HepG2 (cell line): Measurements from ENCODE around the gene TACC2. TPM values are rescaled to one million over a fixed set of nuclear protein-coding genes. Genes with fewer than 3 reads are reported as not detected.
A peak's percentile ranks its signal among the peaks of the same experiment; 100 is the strongest.

Source experiments
- FOSL1 ChIP-seq: sonication (generic); formaldehyde crosslinking; IDR thresholded peaks from 2 replicates; pipeline ENCODE4 v1.9.0; 2021; ENCODE audit warnings: missing genetic modification reagents, borderline replicate concordance
- FOXO1 ChIP-seq: sonication (generic); formaldehyde crosslinking; IDR thresholded peaks from 2 replicates; pipeline ENCODE4 v1.4.0; 2020; ENCODE audit warnings: missing genetic modification reagents
- GTF2F1 ChIP-seq: fragments of 150-350 bp; IDR thresholded peaks from 2 replicates; pipeline ENCODE4 v1.6.1; 2014; ENCODE audit warnings: low read length
- IKZF1 ChIP-seq: fragments of 450-650 bp; IDR thresholded peaks from 2 replicates; pipeline ENCODE4 v1.7.1; 2016
- IRF2 ChIP-seq: IDR thresholded peaks from 2 replicates; pipeline ENCODE4 v1.6.1; 2018; ENCODE audit warnings: missing genetic modification reagents, missing compliant biosample characterization
- MAFF ChIP-seq: IDR thresholded peaks from 2 replicates; pipeline ENCODE4 v1.6.1; 2011; ENCODE audit warnings: low read depth, low read length, improper control_type of control experiment
- MAFG ChIP-seq: sonication (generic); formaldehyde crosslinking; IDR thresholded peaks from 2 replicates; pipeline ENCODE4 v1.5.1; 2020; ENCODE audit warnings: mild to moderate bottlenecking, missing genetic modification reagents
- SALL1 ChIP-seq: sonication (generic); formaldehyde crosslinking; IDR thresholded peaks from 2 replicates; pipeline ENCODE4 v1.8.0; 2022; ENCODE audit warnings: mild to moderate bottlenecking, missing genetic modification reagents
- SMARCC2 ChIP-seq: fragments of 450-650 bp; IDR thresholded peaks from 2 replicates; pipeline ENCODE4 v1.6.1; 2017; ENCODE audit warnings: antibody characterized with exemption, mild to moderate bottlenecking
- TAF1 ChIP-seq: sonication (generic); formaldehyde crosslinking; IDR thresholded peaks from 2 replicates; pipeline ENCODE4 v1.4.0; 2020; ENCODE audit warnings: missing genetic modification reagents
- ZNF674 ChIP-seq: sonication (generic); formaldehyde crosslinking; IDR thresholded peaks from 2 replicates; pipeline ENCODE4 v1.5.0; 2020; ENCODE audit warnings: low read depth, mild to moderate bottlenecking, missing genetic modification reagents
- ZNF766 ChIP-seq: sonication (generic); formaldehyde crosslinking; IDR thresholded peaks from 2 replicates; pipeline ENCODE4 v1.5.0; 2020; ENCODE audit warnings: missing genetic modification reagents, borderline replicate concordance
- ZNF772 ChIP-seq: sonication (generic); formaldehyde crosslinking; IDR thresholded peaks from 2 replicates; pipeline ENCODE4 v1.5.0; 2020; ENCODE audit warnings: mild to moderate bottlenecking, missing genetic modification reagents
- polyA plus RNA-seq, 8 experiments: library from polyadenylated mRNA; depleted of rRNA in 3 of 8; stranded (reverse) in 7 of 8; unstranded in 1 of 8; fragments of >200 nt; fragmentation: Illumina TruSeq in 4 of 8; extraction: Trizol in 4 of 8; gene quantifications; 2 replicates each; pipeline versions ENCODE4 v1.2.1 to v1.2.3, GENCODE V29; 2011 to 2016; ENCODE audit warnings: low read depth in 4 of 8, missing spikeins in 1 of 8, mixed read lengths in 1 of 8; ENCODE audit not compliant: insufficient read depth in 1 of 8
- total RNA-seq, 5 experiments: library from RNA; depleted of rRNA; stranded (reverse); fragments of >200 nt; fragmentation: Illumina TruSeq; extraction: Trizol; gene quantifications; 2 replicates each; pipeline ENCODE4 v1.2.3, GENCODE V29; 2016; ENCODE audit warnings: low read depth in 1 of 5
- TF ChIP-seq, protein P1 (sequence below): IDR thresholded peaks from 2 replicates; pipeline ENCODE4 v1.4.0; 2020; ENCODE audit warnings: mild to moderate bottlenecking, missing genetic modification reagents
- TF ChIP-seq, protein P2 (sequence below): sonication (generic); formaldehyde crosslinking; IDR thresholded peaks from 2 replicates; pipeline ENCODE4 v1.4.0; 2020; ENCODE audit warnings: mild to moderate bottlenecking, missing genetic modification reagents
- TF ChIP-seq, protein P3 (sequence below): sonication (generic); formaldehyde crosslinking; IDR thresholded peaks from 2 replicates; pipeline ENCODE4 v1.4.0; 2020; ENCODE audit warnings: missing genetic modification reagents
- TF ChIP-seq, protein P4 (sequence below): sonication (generic); formaldehyde crosslinking; IDR thresholded peaks from 2 replicates; pipeline ENCODE4 v1.4.0; 2020; ENCODE audit warnings: missing genetic modification reagents
- TF ChIP-seq, protein P5 (sequence below): sonication (generic); formaldehyde crosslinking; IDR thresholded peaks from 2 replicates; pipeline ENCODE4 v1.5.0; 2020; ENCODE audit warnings: missing genetic modification reagents, mild to moderate bottlenecking, borderline replicate concordance

The TACC2 gene
- total and polyA plus RNA-seq, 2 of the 13 experiments (the other 11 are each of a cell fraction or from before 2014, with no cell fraction given), result 11.8 to 16.0 TPM

DNA sequence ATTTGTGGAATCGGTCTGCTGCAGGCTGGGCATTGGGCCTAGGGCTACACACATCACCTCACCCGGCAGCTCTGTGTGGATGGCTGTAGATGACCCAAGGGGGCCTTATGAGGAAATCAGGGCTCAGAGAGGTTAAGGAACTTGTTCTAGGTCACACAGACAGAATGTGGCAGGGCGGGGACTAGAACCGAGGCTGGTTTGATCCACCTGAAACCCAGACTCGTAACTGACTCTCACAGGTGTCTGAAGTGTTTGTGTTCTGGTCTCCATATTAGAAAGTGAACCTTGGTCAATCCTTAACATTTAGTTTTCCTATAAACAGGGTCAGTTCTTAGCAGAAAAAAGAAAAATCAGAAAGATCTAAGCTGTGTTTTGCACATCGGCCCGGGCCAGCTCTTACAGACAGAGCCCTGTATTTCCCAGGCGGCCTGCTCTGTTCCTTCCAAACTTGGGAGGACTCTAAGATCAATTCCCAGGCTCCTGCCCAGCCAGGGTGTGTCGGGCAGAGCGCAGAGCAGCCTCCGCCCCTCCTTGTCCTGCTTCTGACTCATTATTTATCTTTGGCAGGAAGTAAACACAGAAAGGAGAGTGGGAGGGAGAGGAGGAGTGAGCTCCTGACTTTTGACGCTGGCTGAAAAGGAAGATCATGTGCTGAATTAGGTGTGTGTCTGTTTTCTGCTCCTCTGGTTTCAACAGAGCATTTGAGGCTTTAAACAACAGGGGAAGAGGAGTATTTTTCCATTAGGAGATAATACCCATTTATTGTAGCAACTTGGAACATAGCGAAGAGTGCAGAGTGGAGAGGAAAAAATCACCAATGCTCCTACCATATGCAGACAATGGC lies 74.1 kb downstream of the TACC2 start (continued):
- TF ChIP-seq, protein P1, sequence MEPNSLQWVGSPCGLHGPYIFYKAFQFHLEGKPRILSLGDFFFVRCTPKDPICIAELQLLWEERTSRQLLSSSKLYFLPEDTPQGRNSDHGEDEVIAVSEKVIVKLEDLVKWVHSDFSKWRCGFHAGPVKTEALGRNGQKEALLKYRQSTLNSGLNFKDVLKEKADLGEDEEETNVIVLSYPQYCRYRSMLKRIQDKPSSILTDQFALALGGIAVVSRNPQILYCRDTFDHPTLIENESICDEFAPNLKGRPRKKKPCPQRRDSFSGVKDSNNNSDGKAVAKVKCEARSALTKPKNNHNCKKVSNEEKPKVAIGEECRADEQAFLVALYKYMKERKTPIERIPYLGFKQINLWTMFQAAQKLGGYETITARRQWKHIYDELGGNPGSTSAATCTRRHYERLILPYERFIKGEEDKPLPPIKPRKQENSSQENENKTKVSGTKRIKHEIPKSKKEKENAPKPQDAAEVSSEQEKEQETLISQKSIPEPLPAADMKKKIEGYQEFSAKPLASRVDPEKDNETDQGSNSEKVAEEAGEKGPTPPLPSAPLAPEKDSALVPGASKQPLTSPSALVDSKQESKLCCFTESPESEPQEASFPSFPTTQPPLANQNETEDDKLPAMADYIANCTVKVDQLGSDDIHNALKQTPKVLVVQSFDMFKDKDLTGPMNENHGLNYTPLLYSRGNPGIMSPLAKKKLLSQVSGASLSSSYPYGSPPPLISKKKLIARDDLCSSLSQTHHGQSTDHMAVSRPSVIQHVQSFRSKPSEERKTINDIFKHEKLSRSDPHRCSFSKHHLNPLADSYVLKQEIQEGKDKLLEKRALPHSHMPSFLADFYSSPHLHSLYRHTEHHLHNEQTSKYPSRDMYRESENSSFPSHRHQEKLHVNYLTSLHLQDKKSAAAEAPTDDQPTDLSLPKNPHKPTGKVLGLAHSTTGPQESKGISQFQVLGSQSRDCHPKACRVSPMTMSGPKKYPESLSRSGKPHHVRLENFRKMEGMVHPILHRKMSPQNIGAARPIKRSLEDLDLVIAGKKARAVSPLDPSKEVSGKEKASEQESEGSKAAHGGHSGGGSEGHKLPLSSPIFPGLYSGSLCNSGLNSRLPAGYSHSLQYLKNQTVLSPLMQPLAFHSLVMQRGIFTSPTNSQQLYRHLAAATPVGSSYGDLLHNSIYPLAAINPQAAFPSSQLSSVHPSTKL (CRISPR knock-in tag), result peak; percentile 96
- TF ChIP-seq, protein P2, sequence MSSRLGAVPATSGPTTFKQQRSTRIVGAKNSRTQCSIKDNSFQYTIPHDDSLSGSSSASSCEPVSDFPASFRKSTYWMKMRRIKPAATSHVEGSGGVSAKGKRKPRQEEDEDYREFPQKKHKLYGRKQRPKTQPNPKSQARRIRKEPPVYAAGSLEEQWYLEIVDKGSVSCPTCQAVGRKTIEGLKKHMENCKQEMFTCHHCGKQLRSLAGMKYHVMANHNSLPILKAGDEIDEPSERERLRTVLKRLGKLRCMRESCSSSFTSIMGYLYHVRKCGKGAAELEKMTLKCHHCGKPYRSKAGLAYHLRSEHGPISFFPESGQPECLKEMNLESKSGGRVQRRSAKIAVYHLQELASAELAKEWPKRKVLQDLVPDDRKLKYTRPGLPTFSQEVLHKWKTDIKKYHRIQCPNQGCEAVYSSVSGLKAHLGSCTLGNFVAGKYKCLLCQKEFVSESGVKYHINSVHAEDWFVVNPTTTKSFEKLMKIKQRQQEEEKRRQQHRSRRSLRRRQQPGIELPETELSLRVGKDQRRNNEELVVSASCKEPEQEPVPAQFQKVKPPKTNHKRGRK (CRISPR knock-in tag), result no peak
- TF ChIP-seq SALL1, result peak; percentile 93
- TF ChIP-seq ZNF674, result no peak
- no peak for TF ChIP-seq MAFF
- no peak for TF ChIP-seq ZNF766 (CRISPR knock-in tag)
- TF ChIP-seq IRF2 (CRISPR knock-in tag), result peak; percentile 88
- no peak for TF ChIP-seq GTF2F1
- TF ChIP-seq TAF1, result peak; percentile 43; the same call in 1 of the 2 replicates
- TF ChIP-seq, protein P3, sequence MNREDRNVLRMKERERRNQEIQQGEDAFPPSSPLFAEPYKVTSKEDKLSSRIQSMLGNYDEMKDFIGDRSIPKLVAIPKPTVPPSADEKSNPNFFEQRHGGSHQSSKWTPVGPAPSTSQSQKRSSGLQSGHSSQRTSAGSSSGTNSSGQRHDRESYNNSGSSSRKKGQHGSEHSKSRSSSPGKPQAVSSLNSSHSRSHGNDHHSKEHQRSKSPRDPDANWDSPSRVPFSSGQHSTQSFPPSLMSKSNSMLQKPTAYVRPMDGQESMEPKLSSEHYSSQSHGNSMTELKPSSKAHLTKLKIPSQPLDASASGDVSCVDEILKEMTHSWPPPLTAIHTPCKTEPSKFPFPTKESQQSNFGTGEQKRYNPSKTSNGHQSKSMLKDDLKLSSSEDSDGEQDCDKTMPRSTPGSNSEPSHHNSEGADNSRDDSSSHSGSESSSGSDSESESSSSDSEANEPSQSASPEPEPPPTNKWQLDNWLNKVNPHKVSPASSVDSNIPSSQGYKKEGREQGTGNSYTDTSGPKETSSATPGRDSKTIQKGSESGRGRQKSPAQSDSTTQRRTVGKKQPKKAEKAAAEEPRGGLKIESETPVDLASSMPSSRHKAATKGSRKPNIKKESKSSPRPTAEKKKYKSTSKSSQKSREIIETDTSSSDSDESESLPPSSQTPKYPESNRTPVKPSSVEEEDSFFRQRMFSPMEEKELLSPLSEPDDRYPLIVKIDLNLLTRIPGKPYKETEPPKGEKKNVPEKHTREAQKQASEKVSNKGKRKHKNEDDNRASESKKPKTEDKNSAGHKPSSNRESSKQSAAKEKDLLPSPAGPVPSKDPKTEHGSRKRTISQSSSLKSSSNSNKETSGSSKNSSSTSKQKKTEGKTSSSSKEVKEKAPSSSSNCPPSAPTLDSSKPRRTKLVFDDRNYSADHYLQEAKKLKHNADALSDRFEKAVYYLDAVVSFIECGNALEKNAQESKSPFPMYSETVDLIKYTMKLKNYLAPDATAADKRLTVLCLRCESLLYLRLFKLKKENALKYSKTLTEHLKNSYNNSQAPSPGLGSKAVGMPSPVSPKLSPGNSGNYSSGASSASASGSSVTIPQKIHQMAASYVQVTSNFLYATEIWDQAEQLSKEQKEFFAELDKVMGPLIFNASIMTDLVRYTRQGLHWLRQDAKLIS, result no peak
- TF ChIP-seq MAFG (CRISPR knock-in tag), result no peak
- peak; percentile 96 for TF ChIP-seq FOXO1
- TF ChIP-seq, protein P4, sequence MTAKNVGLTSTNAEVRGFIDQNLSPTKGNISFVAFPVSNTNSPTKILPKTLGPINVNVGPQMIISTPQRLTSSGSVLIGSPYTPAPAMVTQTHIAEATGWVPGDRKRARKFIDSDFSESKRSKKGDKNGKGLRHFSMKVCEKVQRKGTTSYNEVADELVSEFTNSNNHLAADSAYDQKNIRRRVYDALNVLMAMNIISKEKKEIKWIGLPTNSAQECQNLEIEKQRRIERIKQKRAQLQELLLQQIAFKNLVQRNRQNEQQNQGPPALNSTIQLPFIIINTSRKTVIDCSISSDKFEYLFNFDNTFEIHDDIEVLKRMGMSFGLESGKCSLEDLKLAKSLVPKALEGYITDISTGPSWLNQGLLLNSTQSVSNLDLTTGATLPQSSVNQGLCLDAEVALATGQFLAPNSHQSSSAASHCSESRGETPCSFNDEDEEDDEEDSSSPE (CRISPR knock-in tag), result peak; percentile 70
- peak; percentile 90; the same call in 1 of the 2 replicates for TF ChIP-seq SMARCC2
- TF ChIP-seq, protein P5, sequence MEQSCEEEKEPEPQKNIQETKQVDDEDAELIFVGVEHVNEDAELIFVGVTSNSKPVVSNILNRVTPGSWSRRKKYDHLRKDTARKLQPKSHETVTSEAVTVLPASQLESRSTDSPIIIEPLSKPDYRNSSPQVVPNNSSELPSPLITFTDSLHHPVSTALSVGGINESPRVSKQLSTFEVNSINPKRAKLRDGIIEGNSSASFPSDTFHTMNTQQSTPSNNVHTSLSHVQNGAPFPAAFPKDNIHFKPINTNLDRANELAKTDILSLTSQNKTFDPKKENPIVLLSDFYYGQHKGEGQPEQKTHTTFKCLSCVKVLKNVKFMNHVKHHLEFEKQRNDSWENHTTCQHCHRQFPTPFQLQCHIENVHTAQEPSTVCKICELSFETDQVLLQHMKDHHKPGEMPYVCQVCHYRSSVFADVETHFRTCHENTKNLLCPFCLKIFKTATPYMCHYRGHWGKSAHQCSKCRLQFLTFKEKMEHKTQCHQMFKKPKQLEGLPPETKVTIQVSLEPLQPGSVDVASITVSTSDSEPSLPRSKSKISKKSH (CRISPR knock-in tag), result no peak
- no peak for TF ChIP-seq IKZF1
- TF ChIP-seq ZNF772 (CRISPR knock-in tag), result peak; percentile 79; the same call in 1 of the 2 replicates
- peak; percentile 98 for TF ChIP-seq FOSL1
